Stimulated activated CD4-positive, alpha-beta T cell treated with anti-CD3 and anti-CD28 coated beads, Interleukin-2, amount 100 ng/mL, for 24 hours (primary cell): ENCODE data around the gene LRRC10B.
A peak's percentile ranks its signal among the peaks of the same experiment; 100 is the strongest.

Experiments
- DNase-seq, 2 donors: peaks; one replicate each; pipeline ENCODE4 v3.0.0-alpha.2; 2020

The LRRC10B gene

GRCh38 chr11:61487342-61488025 lies 21.1 kb upstream of the LRRC10B start:
- no peak for DNase-seq

- no peak for DNase-seq
These were observed 19.8 kb upstream of the LRRC10B start for GRCh38 chr11:61488651-61489291.

DNA sequence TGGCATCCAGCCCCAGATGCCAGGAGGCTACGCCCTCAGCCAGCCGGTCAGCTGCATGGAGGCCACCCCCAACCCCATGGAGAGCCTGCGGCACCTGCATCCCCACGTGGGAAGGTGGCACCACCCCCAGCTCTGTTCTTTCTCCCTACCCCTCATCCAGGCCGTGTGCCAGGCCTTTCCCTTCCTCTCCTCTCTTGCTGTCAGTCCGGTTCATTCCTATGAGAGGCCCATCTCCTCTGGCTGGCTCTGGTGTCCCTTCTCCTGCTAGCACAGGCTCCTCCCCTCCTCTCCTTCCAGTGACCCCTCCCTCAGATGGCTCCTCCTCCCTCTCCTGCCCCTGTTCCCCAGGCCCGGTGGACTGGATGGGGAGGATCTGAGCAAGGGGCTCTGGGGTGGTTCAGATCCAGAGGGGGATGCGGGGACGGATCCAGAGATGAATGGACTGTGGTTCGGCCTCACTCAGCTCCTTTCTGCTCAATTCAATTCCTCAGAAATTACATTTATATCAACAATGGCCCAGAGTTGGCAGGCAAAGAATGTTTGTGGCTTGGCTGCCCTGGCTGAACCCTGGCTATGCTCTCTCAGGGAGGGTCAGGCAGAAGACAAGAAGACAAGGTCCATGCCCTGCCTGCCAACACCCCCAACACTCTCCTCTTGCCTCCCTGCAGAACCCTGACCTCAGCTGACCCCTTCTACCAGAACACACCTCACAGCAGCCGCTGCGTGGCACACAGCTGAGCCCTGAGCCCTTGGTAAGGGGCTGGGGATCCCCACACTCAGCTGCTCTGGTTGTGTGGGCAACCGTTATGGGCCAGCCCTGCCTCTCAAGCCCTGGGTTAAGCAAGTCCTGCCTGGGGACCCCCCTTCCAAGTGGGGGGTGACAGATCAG lies 18.5 kb upstream of the LRRC10B start:
- DNase-seq = no peak

- DNase-seq = no peak
These were observed 16.7 kb upstream of the LRRC10B start for GRCh38 chr11:61491736-61492395.

DNA sequence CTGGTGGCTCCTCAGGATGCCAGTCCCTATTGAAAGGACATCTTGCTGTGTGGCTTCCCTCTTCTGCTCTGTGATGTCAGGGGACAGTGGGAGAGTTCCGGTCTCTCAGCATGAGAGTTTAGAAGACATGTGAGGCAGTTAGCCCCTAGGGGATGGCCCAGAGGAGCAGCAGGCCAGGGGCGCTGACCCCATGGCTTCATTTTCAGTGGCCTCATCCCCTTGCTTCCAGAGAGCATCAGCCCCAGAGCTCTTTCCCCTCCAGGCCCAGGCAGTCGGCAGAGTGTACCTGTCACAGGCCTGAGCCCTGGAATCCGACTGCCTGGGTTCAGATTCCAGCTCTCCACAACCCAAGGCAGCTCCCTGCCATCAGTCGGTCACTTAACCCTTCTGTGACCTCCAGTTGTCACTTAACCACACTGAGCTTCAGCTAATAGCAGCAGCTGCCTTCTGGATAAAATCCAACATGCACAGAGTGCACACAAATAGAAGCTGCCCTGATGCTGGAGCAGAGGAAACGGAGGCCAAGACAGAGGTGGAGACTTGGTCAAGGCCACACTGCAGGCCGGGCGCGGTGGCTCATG lies 14.1 kb upstream of the LRRC10B start:
- no peak for DNase-seq

DNA sequence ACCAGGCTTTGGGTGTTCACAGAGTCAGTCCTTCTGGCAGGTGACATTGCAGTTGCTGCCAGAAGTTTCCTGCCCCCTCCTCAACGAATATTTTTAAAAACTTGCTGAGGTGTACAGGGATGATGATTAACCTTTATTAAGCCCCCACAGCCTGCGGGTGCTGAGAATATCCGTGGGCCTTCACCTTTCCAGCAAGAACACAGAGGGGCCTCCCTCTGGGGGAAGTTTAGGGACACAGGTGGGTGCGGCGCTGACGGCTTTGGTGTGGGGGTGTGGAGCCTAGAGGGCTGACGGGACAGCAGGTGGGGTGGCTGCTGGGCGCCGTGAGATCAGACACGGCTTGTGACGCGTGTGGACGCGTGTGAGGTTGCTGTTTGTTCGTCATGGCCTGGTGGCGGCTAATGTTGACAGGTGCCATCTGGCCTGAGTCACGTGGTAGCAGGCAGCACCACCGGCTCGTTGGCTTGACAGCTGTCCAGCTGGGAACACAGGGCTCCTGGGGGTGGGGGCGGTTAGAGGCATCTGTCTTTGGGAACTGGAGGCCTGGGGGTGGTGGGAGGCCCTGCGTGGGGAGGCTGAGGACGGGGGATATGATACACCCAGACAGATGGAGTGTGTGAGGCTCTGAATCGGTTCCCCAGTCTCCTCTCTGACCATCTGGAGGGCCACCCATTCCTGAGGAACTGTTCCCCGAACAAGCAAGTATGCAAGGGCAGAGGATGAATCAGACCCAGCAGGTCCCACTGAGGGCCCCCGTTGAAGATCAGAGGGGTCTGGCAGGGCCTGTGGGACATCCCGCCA lies 12.5 kb upstream of the LRRC10B start:
- no peak for DNase-seq

DNA sequence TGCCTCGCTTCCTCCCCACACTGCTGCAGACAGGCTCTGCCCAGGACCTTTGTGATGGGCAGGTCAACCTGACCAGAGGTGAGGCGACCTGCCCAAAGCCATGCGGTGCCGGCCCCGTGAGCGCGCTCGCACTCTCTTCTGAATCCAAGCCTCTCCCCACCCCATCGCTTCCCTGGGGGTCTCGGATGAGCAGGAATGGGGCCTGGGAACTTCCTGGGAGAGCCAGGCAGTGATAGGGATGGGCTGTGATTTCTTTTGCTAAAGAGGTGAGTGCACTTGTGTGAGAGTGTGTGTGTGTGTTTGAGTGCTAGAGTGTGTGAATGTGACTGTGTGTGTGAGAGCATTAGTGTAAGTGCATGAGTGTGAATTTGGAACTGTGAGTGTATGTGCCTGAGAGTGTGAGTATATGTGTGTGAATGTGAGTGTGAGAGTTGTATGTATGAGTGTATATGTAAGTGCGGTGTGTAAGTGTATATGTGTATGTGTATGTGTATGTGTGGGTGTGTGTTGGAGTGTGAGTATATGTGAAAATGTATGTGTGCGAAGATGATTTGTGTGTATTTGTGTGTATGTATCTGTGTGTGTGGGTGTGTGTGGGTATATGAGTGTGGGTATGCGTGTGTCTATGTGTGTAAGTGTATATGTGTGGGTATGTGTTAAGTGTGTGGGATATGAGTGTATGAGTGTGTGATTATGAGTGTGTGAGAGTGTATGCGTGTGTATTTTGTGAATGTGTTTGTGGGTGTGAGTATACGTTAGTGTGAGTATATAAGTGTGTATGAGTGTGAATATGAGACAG lies 11.7 kb upstream of the LRRC10B start:
- DNase-seq = no peak

DNA sequence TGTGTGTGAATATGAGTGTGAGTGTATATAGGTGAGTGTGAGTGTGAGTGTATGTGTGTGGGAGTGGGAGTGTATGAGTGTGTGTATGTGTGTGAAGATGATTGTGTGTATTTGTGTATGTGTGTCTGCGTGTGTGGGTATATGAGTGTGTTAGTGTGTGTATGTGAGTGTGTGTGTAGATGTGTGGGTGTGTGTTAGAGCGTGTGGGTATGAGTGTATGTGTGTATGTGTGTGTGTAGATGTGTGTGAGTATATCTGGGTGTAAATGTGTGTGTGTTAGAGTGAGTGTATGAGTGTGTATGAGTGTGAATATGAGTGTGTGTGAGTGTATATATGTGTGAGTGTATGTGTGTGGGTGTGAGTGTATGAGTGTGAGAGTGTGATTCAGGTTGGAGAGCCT lies 11.1 kb upstream of the LRRC10B start:
- DNase-seq = no peak

DNA sequence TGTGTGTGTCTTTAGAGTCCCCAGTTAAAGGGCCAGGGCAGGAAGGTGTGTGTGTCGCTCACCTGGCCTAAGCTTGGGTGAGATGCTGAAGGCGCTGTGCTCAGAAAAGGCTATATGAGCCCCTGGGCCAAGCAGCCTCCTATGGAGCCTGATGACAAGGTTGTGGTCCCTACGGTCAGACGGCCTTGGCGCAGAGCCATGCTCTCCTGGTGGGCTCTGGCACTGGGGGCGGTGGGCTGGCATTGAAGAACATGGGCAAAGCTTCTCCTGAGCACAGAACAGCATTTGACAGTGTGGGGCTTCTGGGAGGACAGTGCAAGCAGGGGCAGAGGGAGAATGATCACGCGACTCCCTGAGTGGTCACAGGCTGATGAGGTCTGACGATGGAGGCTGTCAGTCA lies 10.7 kb upstream of the LRRC10B start:
- no peak for DNase-seq

DNA sequence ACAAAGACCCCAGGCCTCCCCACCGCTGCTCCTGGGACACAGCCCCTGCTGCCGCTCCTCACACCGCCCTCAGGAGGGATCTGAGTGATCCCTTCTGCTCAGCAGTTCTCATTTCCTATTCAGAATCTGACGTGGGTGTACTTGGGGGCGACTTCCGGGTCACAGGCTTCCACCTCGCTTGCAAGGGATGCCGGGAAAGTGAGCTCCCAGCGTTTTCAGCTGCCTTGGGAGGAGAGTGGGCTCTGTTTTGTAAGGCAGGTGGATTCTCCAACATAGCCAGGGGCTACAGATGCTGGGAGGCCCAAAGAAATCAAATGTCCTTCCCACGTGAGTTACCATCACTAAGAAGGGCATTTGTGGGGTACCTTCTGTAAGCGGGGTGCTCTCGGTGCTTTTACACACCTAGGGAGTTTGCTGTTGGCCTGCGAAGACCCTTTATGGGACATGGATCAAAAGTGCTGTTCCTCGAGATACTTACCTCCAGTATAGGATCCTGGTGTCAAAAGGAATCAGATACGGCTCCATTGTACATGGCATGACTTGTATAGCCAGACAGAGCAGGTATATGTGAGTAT lies 9.7 kb upstream of the LRRC10B start:
- no peak for DNase-seq

DNA sequence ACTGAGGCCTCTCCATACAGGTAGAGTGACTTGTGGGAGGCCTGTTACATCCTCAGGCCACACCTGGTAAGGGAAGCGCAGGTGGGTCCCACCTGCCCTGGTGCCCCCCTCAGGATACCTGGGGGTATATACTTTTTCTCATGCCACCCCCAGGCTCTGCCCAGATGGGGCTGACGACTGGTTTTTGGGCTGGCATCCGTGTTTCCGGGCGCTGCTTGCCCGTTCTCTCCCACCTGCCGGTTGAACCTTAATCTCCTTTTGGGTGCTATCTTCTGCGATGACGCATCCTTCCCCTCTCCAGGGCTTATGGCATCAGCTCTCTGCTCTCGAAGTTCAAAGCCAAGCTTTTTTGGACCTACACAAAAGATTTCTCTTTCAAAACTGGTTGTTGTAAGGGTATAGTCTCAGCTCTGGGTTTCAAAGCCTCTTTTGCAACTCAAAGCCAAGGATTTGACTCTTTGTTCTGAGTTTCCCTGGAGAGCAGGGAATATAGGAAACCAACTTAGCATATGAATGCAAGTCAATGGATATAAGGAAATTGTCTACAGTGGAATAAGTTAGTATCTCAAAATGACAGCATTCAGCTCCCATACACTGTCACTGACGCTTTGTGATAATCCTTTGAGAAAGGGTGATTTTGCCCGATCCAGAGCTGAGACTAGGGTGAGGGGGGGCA lies 8.6 kb upstream of the LRRC10B start:
- DNase-seq = no peak

DNA sequence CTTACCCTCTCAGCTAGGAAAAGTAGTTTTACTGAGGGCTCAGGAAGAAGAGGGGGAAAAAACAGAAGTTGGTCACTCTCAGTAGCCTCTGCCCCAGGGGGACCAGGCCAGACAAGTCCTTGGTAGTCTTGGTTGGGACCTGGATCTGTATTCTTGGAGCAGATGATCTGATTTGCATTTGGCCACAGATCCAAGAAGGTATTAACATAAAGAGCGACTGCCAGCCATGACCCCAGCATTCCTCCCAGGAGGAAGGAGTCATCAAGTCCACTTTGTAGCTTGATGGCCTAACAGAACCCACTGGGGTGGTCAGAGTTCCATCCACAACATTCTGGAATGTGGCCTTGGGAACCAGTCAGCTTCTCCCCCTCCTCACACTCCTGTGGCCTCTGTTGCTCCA lies 6.0 kb upstream of the LRRC10B start:
- DNase-seq = no peak

GRCh38 chr11:61503135-61503770 lies 5.3 kb upstream of the LRRC10B start:
- no peak for DNase-seq

DNA sequence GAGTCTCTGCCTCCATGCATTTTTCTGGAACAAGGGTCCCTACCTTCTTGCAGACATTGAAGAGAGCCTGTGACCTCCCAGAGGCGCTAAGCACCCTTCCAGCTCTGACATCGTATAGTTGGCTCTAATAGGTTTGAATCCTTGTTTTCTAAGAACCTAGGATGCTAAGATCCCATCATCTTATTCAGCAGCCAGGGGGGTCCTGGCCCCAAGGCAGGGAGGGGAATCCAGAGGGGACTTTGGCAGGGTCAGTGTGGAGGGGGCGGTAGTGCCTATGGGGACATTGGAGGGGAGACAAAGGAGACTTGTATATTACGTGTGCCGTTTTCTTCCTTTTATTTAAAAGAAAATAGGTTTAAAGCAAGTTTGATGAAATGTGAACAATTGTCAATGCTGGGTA lies 3.4 kb upstream of the LRRC10B start:
- no peak for DNase-seq

- DNase-seq = no peak
These were observed 2.9 kb upstream of the LRRC10B start for GRCh38 chr11:61505640-61506155.

DNA sequence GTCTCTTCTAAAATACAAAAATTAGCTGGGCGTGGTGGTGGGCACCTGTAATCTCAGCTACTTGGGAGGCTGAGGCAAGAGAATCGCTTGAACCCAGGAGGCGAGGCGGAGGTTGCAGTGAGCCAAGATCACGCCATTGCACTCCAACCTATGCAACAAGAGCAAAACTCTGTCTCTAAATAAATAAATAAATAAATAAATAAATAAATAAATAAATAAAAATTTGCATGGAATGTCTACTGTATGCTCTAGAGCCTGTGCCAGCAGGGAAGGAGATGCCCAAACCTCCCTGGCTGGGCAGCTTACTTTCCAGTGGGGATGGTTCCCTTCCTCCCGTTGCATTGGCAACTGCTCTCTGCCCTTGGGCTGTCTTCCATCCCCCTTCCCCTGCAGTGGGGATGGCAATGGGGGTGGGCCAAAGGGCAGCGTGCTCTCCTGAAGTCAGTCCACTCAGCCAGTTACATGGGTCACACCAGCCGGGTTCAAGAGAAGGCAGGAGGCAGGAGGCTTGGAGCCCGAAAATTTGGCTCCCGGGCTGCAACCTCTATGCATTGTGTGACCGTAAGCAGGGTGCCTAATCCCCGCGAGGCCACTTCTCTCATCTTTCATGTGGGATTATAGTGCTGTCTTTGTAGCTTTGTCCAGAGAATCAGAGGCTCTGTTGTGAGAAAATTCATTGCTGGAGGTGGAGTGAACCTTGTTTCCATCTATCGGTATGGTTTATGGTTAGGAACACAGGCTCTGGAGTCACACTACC lies 1.4 kb upstream of the LRRC10B start:
- no peak for DNase-seq

GRCh38 chr11:61509043-61510029 lies 787 bp downstream of the LRRC10B start:
- peak; percentile 67 to 81 for DNase-seq
